HG02623 (cell line): ENCODE results near the gene POMGNT2.

Source experiments
- ATAC-seq: cut with Tn5 transposase; IDR thresholded peaks from one replicate; pipeline ENCODE4 v1.9.1; 2021; ENCODE audit warnings: moderate library complexity; ENCODE audit not compliant: unreplicated experiment

Gene POMGNT2

DNA sequence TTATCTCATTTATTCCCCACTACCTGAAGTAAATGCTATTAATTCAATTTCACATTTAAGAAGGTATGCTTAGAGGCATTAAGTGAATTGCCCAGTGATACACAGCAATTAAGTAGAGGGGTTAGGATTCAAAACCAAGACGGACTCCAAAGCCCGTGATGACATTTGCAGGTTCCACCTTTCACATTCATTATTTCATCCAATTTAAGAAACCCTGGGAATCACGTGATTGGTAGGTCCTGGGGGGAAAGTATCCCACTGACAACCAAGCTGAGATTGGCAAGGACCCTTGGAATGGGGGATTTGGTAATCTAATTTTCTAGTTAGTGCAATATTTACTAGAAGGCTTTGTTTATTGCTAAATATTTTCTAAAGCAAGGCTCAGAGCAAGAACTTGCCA, 1.8 kb downstream of the POMGNT2 start:
- no peak for ATAC-seq

DNA sequence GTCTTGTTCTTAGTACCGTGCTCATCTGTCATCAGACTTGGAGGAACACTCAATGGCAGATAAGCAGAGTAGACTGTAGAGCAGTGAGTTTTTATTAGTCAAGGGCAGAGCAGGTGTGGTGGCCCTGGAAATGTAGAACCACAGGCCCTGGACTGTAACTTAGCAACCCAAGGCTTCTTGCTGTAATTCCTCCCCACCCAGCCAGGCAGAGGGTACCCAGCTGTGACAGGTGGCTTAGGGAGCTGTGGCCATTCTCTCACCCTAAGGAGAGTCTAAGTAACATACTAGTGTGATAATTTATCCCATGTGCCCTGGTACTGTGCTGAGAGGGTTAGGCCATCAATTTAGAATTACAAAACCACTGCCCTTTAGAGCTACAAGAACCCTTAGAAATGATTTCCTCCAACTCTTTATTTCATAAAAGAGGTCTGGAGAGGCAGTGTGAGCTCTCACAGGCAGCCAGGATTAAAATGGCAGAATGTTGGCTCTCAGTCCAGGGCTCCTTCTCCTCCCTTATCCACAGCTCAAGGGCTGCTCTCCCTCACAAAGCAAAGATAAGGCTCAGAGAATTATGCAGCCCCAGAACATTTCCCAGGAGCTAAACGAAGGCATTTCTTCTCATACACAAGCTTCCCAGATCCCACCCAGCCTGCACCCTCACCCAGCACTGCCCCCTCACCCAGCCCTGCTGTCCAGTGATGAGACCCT, 3.0 kb downstream of the POMGNT2 start:
- no peak for ATAC-seq

DNA sequence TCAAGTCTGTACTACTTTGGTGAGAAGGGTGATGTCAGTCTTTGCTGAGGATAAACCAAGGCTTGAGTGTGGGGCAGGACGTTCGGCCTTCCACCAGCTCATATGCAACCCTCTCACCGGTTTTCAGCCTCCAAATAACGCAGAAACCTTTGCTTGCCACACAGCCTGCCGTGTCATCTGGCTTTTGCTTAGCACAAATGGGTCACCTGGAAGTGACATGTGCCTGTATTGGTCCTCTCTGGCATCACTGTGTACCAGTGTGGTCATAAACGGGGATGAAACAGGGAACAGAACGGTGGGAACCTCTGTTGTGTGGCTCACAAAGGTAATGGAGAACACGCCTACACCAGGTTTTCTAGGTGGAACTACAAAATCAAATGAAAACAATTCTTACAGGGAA, 7.1 kb downstream of the POMGNT2 start:
- ATAC-seq: no peak

DNA sequence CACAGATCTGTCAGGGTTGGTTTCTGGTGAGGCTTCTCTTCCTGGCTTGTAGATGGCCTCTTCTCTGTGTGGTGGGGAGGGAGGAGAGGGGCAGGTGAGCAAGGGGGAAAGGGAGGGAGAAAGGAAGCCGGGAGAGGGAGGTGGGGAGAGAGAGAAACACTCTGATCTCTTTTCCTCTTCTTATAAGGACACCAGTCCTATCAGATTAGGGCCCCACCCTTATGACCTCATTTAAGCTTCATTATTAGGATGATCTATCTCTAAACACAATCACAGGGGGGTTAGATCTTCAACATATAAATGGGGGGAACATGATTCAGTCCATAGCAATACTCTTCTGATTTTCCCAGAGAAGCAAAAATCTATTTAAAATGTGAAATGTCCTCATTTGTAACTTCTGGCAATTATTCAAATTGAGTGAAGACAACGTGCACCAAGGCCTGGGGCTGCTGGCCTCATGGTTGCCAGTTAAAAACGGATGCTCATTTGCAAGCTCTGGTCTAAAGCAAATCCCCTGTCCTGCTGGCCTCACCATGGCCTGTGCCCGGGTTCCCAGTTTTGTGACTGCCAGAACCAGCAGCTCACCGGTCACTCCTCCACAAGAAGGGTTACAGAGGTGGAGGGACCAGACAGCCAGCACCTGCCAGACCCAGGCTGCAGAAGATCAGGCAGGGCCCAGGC, 8.3 kb downstream of the POMGNT2 start:
- no peak for ATAC-seq

DNA sequence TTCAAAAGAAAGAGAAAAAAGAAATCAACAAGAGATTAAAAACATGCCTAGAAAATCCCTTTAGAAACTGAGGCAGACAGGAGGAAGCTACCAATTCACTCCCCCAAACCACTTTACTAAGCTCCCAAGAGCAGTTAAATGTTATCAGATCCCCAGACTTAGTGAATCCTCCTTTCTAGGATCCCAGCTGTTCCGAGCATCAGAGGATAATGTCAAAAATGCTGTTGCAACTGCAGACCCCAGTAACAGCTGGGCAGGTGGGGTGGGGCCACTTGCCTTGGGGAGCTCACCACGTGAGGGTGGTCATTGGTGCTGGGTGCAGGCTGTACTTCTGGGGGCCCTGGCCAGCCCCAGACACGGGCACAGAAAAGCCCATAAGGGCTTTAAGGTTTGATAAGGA, 9.1 kb downstream of the POMGNT2 start:
- no peak for ATAC-seq

DNA sequence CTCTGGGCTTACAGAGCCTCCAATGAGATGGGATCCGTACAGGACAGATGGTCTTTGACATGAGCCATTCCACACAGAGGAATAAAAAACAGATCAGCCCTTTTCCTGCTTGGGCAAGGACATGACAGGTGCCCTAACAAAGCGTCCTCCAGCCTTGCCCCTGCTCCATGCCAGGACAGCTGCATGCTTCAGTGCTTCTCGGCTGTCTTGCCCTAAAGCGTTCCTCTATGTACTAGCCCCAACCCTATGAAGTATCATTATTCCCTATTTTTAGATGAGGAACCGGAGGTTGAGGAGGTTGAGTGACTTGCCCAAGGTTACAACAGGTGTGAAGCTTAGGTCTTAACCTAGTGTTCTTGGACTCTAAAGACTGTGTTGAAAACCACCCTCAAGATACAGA, 10.5 kb downstream of the POMGNT2 start:
- no peak for ATAC-seq

DNA sequence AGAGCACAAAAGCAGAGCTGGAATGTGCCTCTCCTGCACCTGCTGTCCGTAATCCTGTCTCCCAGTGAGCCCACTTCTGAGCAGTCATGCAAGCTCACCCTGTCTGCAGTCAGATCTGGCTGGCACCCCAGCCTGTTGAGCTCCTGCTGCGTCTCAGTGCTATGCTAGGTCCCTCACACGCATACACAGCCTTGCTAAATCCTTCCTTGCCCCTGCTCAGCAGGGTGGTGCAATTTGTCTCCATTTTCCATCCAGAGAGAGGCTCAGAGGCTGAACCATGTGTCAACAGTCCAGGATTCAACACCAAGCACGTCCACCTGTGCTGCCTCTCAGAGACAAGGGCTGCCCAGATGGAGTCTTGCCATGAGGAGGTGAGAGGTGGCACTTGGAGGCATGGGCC, 11.0 kb downstream of the POMGNT2 start:
- ATAC-seq: no peak

DNA sequence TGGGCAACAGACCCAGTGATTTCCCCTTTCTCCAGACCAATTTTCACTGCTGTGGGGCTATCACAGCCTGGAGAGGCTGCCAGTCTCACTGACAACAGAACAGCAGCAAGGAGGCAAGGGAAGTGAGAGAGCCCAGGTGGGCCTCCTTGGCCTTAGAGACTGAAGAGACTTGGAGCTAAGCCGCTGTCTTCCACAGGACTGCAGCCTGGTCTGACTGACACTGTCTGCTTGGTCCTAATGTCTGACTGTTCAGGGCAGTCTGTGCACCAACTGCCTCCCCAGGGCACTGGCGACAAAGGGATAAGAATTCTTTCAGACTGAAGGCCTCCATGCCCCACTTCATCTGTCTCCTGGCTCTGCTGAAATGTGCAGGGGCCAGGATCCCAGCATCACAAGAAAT, 11.5 kb downstream of the POMGNT2 start:
- no peak for ATAC-seq

DNA sequence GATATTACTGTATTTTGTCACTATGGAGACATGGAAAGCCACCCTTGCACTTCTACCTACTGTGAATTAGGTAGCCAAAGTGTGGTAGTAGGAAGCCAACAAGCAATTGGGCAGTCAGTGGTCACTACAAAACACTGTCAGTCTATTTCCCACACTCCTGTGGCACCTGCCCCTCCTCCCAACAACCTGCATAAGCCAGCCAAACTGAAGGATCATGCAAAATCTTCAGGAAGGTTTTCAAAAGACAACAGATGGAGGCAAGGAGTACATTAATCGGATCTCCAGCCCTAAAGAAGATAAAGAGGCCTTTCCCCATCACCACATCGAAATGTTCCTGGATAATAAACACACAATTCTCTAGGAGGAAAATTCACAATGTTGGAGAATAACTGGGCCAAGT, 11.9 kb downstream of the POMGNT2 start:
- no peak for ATAC-seq

DNA sequence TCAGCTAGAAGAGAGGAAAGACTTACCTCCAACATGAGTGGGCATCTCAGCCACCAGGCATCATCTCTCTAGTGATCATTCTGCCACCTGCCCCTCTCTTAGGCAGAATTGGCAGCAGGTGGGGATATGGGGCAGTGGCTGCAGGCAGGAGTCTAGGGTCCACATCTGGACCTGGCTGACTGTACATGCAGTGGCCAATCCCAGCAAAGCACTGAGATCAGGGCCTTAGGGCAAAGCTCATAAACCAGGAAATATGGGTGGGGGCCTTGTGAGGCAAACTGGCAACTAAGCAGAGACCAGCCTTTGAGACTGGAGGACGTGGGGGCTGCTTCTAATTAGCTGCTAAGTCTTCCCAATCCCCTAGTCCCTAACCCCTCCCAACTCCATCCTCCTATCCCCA, 12.9 kb downstream of the POMGNT2 start:
- ATAC-seq: no peak

DNA sequence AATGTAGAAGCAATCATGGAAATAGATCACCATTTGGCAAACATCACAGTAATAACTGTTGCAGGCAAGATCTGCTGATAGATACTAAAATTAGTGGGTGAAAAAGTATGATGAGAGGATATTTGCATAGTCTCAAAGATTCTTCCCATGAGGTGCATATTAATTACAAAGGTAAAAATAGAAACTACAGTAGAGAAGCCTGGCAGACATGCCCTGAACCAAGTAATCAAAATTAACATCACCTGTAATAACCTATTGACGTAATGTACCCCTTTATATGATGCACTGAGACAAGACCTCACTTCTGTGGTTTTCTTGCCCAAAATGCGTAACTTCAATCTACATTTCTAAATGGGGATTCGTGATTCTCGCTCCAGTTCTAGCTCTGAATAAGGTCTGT, 14.4 kb downstream of the POMGNT2 start:
- ATAC-seq: no peak

DNA sequence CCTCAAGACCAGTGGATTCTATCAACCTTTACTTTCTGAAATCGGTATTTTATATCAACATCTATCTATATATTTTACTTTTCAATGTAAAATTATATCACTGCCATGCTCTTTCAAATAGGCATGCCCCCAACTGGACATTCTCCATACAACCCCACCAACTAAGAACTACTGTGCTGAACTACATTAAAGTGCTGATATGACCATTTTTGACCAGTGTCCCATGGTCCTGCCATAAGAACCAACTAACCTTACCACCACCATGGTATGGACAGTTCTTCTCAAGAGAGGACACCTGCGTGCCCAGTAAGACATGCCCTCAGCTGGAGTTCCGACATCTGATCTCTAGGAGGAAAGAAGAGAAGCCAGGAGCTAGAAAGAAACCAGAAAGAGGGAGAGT, 15.6 kb downstream of the POMGNT2 start:
- ATAC-seq: no peak

DNA sequence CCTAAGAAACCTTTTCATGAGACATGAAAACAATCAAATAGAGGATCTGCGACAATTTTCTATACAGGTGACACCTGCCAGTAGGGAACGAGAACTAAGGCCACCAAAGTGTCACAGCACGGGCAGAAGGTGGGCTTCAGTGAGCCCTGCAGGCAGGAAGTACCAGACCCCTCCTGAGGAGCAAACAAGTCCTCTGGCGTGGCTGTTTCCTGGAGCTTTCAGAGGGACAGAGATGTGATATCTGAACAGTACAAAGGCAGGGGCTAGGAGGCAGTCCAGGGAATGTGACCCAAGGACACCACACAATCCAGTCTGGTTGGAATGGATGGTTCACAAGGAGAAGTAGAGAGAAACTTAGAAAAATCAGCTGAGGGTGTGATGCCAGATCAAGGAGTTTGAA, 16.8 kb downstream of the POMGNT2 start:
- ATAC-seq: no peak

DNA sequence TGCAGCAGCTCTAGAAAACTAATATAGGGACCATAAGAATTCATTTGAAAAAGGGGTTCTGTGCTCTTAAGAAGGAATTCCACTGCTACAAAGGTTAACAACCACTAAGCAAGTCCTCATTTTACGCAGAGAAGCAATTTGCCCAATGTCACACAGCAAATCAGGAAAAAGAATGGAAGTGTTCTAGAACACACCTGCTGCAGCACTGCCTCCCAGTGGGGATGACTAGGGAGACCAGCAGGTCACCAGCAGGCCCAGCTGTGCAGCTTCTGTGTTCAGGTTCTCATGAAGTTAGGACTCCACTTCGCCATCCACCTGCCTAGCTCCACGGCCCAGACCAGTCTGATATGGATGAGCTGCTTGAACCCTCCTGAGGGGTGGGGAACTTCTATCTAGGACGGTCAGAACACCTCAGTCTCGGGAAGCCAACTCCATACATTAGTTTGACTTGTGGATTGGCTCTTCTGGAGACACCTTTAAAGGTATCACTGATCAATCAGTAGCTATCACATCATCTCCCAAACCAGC, 18.6 kb downstream of the POMGNT2 start:
- ATAC-seq: no peak

DNA sequence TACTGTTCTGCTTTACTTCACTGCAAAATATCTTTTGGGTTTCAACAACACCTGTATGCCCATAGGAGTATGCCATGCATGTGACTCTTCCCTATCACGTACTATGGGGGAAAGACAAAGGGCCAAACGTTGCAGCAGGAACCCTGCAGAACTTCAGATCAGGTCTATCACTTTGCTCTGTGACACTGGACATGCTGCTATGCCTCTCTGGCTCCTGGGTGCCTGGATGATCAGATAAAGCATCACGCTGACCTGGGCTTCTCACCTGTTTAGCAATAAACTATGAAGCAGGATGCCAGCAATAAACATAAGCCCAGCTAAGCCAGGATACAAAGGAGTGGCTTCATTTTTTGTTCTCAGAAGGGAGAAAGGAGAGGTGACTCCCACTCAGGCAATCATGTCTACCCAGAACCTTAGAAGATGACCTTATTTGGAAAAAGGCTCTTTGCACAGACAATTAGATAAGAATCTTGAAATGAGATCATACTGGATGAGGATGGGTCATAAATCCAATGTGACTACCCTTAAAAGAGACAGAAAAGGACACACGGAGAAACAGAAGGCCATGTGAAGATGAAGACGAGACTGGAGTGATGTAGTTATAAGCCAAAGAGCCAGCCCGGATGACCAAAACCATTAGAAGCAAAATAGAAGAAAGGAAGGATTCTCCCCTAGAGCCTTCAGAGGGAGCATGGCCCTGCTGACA, 19.3 kb downstream of the POMGNT2 start:
- ATAC-seq: no peak

DNA sequence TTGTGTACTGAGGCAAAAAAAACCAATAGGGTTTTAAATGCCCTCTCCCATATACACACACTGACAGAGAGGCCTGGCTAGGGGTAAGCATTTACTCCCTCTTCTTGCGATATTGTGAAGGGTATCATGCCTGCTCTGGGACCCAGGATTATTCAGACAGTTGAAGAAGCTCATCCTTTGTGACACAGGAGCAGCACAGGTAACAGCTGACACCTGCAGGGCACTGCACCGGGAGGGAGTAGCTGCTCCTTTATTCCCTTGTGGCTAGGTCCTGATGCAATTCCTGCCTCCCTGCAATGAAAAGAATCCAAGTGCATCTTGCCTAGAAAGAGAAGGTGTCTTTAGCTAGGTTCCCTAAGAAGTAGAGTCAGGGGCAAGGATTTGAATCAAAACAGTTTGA, 23.4 kb downstream of the POMGNT2 start:
- no peak for ATAC-seq

DNA sequence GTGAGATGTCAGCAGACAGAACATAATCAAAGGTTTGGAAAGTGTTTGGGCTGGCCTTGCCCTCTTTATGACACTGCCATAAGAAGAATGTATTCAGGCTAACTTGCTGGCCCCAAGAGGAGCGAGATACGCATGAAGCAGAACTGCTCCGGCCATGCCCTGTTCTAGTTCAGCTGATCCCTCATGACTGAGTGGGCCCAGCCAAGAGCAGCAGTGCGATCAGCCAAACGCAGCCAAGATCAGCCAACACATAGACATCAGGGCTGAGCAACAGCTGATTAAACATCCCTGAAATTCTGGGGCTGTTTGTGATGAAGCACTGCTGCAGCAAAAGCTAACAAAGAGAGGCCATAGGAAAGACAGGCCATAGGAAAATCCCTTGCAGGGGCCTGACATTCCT, 24.1 kb downstream of the POMGNT2 start:
- ATAC-seq: no peak

DNA sequence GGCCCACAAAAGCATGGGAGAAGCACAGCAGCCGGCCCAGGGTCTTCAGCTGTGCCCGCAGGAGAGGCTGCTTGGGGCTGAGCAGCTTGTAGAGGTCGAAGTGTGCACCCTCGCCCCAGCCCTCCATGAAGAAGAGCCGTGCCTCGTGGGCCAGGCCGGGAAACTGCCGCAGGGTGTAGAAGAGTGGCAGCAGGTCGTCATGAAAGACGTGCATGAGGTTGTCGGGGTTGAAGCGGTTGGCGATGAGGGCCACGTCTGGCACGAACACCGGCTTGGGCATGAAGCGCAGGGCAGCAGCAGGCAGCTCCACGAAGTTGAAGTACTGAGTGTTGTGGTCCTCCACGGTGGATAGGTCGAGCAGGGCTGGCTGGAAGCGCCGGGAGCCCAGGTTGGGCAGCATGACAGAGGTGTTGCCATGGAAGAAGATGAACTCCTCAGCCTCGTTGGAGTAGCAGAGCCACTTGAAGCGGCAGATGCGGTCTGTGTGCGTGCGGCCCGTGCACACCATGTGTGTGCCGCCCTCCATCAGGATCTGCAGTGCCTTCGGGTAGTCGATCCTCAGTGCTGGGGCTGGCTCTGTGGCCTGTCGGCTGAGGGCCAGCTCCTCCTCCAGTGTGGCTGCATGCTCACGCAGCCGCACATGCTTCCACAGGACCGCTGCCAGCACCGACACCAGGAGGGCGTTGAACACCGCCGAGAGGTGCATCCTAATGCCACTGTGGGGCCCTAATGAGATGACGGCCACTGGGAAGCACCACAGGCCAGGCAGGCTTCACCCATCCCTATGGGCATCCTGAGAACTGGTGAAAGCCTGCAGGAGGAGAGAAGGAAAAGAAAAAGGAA, 24.9 kb downstream of the POMGNT2 start:
- no peak for ATAC-seq

DNA sequence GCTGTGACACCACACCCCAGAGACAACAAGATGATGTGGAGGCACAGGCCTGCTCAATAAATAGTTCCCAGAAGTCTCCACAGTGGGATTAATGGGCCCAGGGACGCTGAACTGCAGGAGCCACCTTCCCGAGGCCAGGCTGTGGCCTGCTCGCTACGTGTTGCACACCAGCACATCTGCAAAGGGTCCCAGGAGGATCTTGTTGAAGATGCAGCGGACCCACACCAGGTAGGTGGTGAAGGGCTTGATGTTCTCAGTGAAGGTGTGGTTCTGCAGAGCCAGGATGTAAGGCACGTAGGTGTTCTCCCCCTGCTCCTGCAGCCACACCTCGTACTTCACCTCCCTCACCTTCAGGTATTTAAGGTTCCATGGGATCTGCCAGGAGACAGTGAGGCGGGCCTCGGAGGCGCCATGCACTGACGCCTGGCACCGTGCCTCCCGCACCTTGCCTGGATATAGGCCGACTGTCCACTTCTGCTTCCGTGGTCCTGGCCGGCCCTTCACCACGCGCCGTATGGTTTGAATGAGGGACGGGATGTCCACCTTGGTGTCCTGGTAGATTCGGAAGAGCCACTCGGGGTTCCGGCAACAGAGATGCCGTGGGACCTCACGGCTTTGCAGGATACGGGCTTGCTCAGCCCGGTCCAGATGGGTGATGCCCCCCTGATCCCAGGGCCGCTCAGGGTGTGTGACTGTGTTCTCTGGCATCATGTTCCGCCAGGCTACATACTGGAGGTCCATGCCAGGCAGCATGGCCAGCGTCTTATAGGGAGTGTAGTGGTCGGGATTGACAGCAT, 26.1 kb downstream of the POMGNT2 start:
- ATAC-seq: no peak

DNA sequence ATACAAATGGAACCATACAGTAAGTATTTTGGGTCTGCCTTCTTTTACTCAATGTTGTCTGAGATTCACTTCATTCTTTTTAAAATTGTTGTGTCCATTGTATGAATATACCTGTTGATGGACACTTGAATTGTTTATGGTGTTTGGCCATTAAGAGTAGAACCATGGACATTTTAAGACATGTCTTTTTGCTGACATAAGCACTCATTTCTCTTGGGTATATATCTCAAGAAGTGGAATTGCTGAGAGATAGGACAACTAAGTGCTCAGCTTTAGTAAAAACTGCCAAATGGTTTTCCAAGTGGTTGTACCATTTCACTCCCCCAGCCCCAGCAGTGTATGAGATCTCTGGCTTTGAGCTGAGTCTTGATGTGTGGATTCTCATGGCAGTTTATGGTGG, 28.2 kb downstream of the POMGNT2 start:
- ATAC-seq: no peak
